Measurements from ENCODE around the gene UCK1. TPM values are rescaled to one million over a fixed set of nuclear protein-coding genes. Genes with fewer than 3 reads are reported as not detected.

Gene UCK1
- total and polyA plus RNA-seq, 4 donors = 13.4 to 34.1 (median 24.0) TPM

DNA sequence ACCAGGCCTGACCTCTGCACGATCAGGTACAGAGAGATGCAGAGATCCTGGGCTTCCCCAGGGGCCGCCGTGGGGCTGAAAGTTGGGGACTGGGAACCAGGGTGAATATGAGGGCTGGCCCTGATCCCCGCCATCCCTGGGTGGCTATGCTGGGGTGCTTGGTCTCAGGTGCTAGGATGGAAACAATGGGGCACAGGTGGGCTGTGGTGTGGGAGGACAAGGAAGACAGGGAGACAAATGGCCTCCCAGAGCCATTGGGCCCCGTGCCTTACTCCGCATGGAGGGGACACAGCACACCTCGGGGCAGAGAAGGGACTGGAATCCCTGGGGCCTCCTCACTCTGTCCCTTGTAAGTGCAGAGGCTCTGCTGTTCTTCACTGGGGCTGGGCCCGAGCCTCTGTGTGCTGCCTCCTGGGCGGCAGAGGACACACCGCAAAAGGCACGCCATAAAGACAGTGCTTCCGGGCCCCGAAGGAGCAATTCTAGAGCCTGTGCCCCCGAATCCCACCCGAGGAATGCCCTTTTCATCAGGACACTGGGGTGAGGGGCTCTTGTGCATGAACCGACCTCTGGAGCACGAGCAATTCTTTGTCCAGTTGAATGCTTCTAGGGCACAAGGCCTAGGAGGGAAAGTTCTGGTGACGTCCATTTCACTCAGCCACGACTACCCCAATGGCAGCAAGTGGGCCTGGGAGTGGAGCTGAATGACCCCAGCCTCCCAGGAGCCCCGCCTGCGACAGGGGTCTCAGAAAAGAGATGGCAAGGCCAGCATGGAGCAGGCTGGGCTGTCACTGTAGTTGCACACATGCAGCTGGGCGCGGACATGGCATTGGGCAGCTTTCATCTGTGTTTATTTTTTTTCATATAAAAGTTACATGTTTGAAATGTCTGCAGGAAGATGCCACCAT, 45.1 kb upstream of the UCK1 start:
- H3K27me3 ChIP-seq (ENCODE audit: control insufficient read depth in 4 of 4, insufficient read depth in 4 of 4, low read length in 3 of 4) = no peaks in the 10 kb centered on the region
- H3K9ac ChIP-seq (ENCODE audit: low read depth in 1 of 2, low read length in 2 of 2) = no peak overlapping the region
- WGBS = 96% methylated on average over 23 of the region's 23 CpGs
- peaks cover 0 to 12% (median 2%) of the 10 kb centered on the region in 4 donors for H3K36me3 ChIP-seq (ENCODE audit: control insufficient read depth in 4 of 4, insufficient read depth in 3 of 4, low read depth in 1 of 4, low read length in 3 of 4)
- peaks cover 0 to 18% (median 15%) of the 10 kb centered on the region in 4 donors for H3K4me1 ChIP-seq (ENCODE audit: control insufficient read depth in 4 of 4, insufficient read depth in 4 of 4, low read length in 3 of 4)
- peak; percentile 28 for DNase-seq (ENCODE audit: low spot score)
- H3K9me3 ChIP-seq (ENCODE audit: control insufficient read depth in 4 of 4, low read length in 3 of 4) = no peaks in the 10 kb centered on the region
- no peak overlapping the region for H3K27ac ChIP-seq (ENCODE audit: low read depth in 1 of 2, low read length in 2 of 2)
- TF ChIP-seq YY1 (IDR thresholded peaks at IDR 0.05) (no peak), RAD21 (IDR thresholded peaks at IDR 0.05) (no peak), FOXA1 (IDR thresholded peaks at IDR 0.05) (no peak), SP1 (IDR thresholded peaks at IDR 0.05) (no peak), GABPA (IDR thresholded peaks at IDR 0.05 in 1 of 2, conservative IDR thresholded peaks at IDR 0.05 in 1 of 2) (no peak), NR2F2 (IDR thresholded peaks at IDR 0.05) (no peak), TAF1 (conservative IDR thresholded peaks at IDR 0.05) (no peak)
- TF ChIP-seq, protein P1, sequence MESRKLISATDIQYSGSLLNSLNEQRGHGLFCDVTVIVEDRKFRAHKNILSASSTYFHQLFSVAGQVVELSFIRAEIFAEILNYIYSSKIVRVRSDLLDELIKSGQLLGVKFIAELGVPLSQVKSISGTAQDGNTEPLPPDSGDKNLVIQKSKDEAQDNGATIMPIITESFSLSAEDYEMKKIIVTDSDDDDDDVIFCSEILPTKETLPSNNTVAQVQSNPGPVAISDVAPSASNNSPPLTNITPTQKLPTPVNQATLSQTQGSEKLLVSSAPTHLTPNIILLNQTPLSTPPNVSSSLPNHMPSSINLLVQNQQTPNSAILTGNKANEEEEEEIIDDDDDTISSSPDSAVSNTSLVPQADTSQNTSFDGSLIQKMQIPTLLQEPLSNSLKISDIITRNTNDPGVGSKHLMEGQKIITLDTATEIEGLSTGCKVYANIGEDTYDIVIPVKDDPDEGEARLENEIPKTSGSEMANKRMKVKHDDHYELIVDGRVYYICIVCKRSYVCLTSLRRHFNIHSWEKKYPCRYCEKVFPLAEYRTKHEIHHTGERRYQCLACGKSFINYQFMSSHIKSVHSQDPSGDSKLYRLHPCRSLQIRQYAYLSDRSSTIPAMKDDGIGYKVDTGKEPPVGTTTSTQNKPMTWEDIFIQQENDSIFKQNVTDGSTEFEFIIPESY (IDR thresholded peaks at IDR 0.05) = no peak
- TF ChIP-seq, protein P2, sequence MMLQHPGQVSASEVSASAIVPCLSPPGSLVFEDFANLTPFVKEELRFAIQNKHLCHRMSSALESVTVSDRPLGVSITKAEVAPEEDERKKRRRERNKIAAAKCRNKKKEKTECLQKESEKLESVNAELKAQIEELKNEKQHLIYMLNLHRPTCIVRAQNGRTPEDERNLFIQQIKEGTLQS (IDR thresholded peaks at IDR 0.05) = no peak
- TF ChIP-seq, protein P3, sequence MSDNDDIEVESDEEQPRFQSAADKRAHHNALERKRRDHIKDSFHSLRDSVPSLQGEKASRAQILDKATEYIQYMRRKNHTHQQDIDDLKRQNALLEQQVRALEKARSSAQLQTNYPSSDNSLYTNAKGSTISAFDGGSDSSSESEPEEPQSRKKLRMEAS (IDR thresholded peaks at IDR 0.05) = no peak
- TF ChIP-seq, protein P4, sequence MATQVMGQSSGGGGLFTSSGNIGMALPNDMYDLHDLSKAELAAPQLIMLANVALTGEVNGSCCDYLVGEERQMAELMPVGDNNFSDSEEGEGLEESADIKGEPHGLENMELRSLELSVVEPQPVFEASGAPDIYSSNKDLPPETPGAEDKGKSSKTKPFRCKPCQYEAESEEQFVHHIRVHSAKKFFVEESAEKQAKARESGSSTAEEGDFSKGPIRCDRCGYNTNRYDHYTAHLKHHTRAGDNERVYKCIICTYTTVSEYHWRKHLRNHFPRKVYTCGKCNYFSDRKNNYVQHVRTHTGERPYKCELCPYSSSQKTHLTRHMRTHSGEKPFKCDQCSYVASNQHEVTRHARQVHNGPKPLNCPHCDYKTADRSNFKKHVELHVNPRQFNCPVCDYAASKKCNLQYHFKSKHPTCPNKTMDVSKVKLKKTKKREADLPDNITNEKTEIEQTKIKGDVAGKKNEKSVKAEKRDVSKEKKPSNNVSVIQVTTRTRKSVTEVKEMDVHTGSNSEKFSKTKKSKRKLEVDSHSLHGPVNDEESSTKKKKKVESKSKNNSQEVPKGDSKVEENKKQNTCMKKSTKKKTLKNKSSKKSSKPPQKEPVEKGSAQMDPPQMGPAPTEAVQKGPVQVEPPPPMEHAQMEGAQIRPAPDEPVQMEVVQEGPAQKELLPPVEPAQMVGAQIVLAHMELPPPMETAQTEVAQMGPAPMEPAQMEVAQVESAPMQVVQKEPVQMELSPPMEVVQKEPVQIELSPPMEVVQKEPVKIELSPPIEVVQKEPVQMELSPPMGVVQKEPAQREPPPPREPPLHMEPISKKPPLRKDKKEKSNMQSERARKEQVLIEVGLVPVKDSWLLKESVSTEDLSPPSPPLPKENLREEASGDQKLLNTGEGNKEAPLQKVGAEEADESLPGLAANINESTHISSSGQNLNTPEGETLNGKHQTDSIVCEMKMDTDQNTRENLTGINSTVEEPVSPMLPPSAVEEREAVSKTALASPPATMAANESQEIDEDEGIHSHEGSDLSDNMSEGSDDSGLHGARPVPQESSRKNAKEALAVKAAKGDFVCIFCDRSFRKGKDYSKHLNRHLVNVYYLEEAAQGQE (IDR thresholded peaks at IDR 0.05) = no peak
- H3K4me3 ChIP-seq (ENCODE audit: low read depth in 1 of 3, low read length in 3 of 3) = no peak overlapping the region

DNA sequence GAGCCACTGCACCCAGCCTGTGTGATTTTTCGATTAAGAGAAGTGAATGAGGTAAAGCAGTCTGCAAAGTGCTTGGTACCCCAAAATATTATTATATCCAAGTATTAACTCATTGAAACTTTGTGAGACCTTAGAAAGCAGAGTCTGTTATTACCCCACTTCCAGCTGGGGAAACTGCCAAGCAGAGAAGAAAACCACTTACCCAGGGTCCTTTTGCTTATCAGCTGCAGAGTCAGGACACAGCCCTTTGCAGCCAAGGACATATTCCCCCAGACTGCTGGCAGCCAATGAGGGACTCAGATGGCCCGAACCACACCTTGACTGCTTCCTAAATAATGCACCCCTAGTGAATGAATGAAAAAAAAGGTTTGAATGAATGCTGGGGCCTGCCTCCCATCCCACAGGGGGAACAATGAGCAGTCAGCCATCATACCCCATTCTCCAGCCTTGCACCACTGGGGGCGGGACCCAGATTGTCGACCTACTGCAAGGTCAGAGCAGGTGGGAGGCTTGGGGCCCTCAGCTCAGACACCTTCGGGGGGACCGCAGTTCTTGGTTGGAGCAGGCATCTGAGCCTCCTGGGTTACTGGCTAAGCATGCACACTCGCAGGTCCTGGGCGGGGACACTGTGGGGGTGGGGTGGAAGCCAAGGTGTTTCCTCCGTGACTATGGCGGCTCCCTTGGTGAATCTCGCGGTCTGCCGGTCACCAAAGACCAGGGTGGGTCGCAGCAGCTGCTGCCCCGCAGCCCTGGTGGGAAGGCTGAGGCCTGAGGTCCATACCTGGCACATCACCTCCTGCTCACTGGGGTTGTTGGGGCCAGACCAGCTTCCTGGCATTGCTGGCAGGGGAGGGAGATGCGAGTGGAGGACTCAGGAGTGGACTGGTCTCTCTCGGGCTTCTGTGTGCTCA, 43.9 kb upstream of the UCK1 start:
- H3K36me3 ChIP-seq (ENCODE audit: control insufficient read depth in 4 of 4, insufficient read depth in 3 of 4, low read depth in 1 of 4, low read length in 3 of 4) = peaks cover 0 to 12% (median 4%) of the 10 kb centered on the region in 4 donors
- no peaks in the 10 kb centered on the region for H3K27me3 ChIP-seq (ENCODE audit: control insufficient read depth in 4 of 4, insufficient read depth in 4 of 4, low read length in 3 of 4)
- H3K9ac ChIP-seq (ENCODE audit: low read depth in 1 of 2, low read length in 2 of 2) = no peak overlapping the region
- WGBS = 96% methylated on average over 17 of the region's 17 CpGs
- H3K4me3 ChIP-seq (ENCODE audit: low read depth in 1 of 3, low read length in 3 of 3) = no peak overlapping the region
- H3K9me3 ChIP-seq (ENCODE audit: control insufficient read depth in 4 of 4, low read length in 3 of 4) = no peaks in the 10 kb centered on the region
- H3K4me1 ChIP-seq (ENCODE audit: control insufficient read depth in 4 of 4, insufficient read depth in 4 of 4, low read length in 3 of 4) = peaks cover 0 to 13% (median 12%) of the 10 kb centered on the region in 4 donors
- peak; percentile 29 for DNase-seq (ENCODE audit: low spot score)
- H3K27ac ChIP-seq (ENCODE audit: low read depth in 1 of 2, low read length in 2 of 2) = no peak overlapping the region
- TF ChIP-seq, protein P3 (IDR thresholded peaks at IDR 0.05) = no peak
- TF ChIP-seq FOXA2 (IDR thresholded peaks at IDR 0.05) (no peak), EGR1 (IDR thresholded peaks at IDR 0.05; ENCODE audit: low read depth in 2 of 2) (no peak), JUND (IDR thresholded peaks at IDR 0.05) (no peak), RXRA (IDR thresholded peaks at IDR 0.05) (no peak), HNF4G (IDR thresholded peaks at IDR 0.05) (no peak), TAF1 (conservative IDR thresholded peaks at IDR 0.05) (no peak), YY1 (IDR thresholded peaks at IDR 0.05) (no peak), SP1 (IDR thresholded peaks at IDR 0.05) (no peak)
- TF ChIP-seq, protein P1 (IDR thresholded peaks at IDR 0.05) = no peak
- TF ChIP-seq, protein P4 (IDR thresholded peaks at IDR 0.05) = no peak

Measured in liver (tissue), 9 donors.